ENCODE data around the gene DAP. TPM values are rescaled to one million over a fixed set of nuclear protein-coding genes. Genes with fewer than 3 reads are reported as not detected.
A peak's percentile ranks its signal among the peaks of the same experiment; 100 is the strongest.

Gene DAP
- total RNA-seq, 1 experiment from 2014 or later, result 77.6 TPM

- Histone ChIP-seq H3K4me1 (peaks cover 13% of the 10 kb centered on the region; the same call in 1 of the 2 replicates), H3K4me3 (ENCODE audit: low read depth, low read length) (peak overlapping the region; percentile 61), H3K9me3 (no peaks in the 10 kb centered on the region), H3K27me3 (replicated peaks; ENCODE audit: control insufficient read depth, insufficient read depth, low read length) (no peaks in the 10 kb centered on the region), H3K36me3 (ENCODE audit: control insufficient read depth, insufficient read depth, low read length) (no peaks in the 10 kb centered on the region)
- H3K4me1 Mint-ChIP-seq (ENCODE audit: low read depth, unreplicated experiment), result peaks cover 19% of the 10 kb centered on the region
- ChIA-PET CTCF (no interaction called here), POLR2A (no interaction called here)
- peak overlapping the region; percentile 62 for H3K27ac Mint-ChIP-seq (ENCODE audit: unreplicated experiment)
- TF ChIP-seq CTCF (IDR thresholded peaks at IDR 0.05; ENCODE audit: insufficient read depth in 1 of 2, low read depth in 1 of 2, low read length in 1 of 2, severe bottlenecking in 1 of 2, unreplicated experiment in 1 of 2), result no peak
- DNase-seq, result no peak
- H3K27me3 Mint-ChIP-seq (ENCODE audit: insufficient read depth, unreplicated experiment), result no peaks in the 10 kb centered on the region
- intact Hi-C loops (cut with micrococcal nuclease; ENCODE audit: unreplicated experiment), result loop anchor here (2.0 to 5.0 kb wide), 3 partner anchors 60 to 97 kb away; no protein-coding TSS in a partner anchor
- H3K9me3 Mint-ChIP-seq (ENCODE audit: unreplicated experiment), result no peaks in the 10 kb centered on the region
- H3K4me3 Mint-ChIP-seq (ENCODE audit: unreplicated experiment), result peak overlapping the region; percentile 86
- peaks cover 17% of the 10 kb centered on the region for H3K36me3 Mint-ChIP-seq (ENCODE audit: insufficient read depth, unreplicated experiment)
- no TSS peak for BruUV-seq (replicated peaks)
Observed at GRCh38 chr5:10761933-10762775, 1.1 kb upstream of the DAP start.

DNA sequence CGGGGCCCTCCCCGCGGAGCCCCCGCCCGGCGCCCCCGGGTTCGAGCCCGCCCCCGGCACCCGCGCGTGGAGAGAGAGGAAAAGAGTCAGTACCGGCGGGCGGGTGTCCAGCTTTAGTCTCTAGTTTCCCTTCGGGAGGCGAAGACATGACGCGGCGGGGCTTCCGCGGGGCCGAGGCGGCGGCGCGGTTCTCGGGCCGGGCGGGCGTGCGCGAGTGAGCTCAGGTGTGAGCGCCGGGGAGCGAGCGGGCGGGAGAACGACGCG is 181 bp downstream of the DAP start:
- Mint-ChIP-seq H3K9me3 (ENCODE audit: unreplicated experiment) (no peaks in the 10 kb centered on the region), H3K27me3 (ENCODE audit: insufficient read depth, unreplicated experiment) (no peaks in the 10 kb centered on the region)
- POLR2A ChIA-PET, result interaction anchor here (0.7 to 0.9 kb wide), 2 partner anchors 99 to 133 kb away, joined by 3 to 5 read pairs; no protein-coding TSS in a partner anchor

More for the DNA sequence above, 181 bp downstream of the DAP start:
- peaks cover 24% of the 10 kb centered on the region for H3K36me3 Mint-ChIP-seq (ENCODE audit: insufficient read depth, unreplicated experiment)
- H3K4me3 Mint-ChIP-seq (ENCODE audit: unreplicated experiment), result peak overlapping the region; percentile 86
- intact Hi-C loops (cut with micrococcal nuclease; ENCODE audit: unreplicated experiment), result loop anchor here (2.0 to 5.0 kb wide), 3 partner anchors 59 to 98 kb away; no protein-coding TSS in a partner anchor
- H3K4me1 Mint-ChIP-seq (ENCODE audit: low read depth, unreplicated experiment), result peaks cover 19% of the 10 kb centered on the region
- H3K27me3 ChIP-seq (replicated peaks; ENCODE audit: control insufficient read depth, insufficient read depth, low read length), result no peaks in the 10 kb centered on the region
- H3K4me1 ChIP-seq, result peaks cover 13% of the 10 kb centered on the region; the same call in 1 of the 2 replicates
- no peak for DNase-seq
- peak overlapping the region; percentile 61 for H3K4me3 ChIP-seq (ENCODE audit: low read depth, low read length)
- no peaks in the 10 kb centered on the region for H3K9me3 ChIP-seq
- no peak for TF ChIP-seq CTCF (IDR thresholded peaks at IDR 0.05; ENCODE audit: insufficient read depth in 1 of 2, low read depth in 1 of 2, low read length in 1 of 2, severe bottlenecking in 1 of 2, unreplicated experiment in 1 of 2)
- H3K27ac Mint-ChIP-seq (ENCODE audit: unreplicated experiment), result peak overlapping the region; percentile 81
- BruUV-seq (replicated peaks), result no TSS peak
- CTCF ChIA-PET, result no interaction called here
- H3K36me3 ChIP-seq (ENCODE audit: control insufficient read depth, insufficient read depth, low read length), result no peaks in the 10 kb centered on the region

Data from Caco-2 (cell line).